A549 treated with DMSO at 1 μM for 4 hours (cell line): ENCODE measurements around the gene CEP131. TPM values are rescaled to one million over a fixed set of nuclear protein-coding genes. Genes with fewer than 3 reads are reported as not detected.

Experiments
- total RNA-seq: library from RNA; stranded (reverse); fragments of 200-300 nt; extraction: Qiagen RNA extraction; gene quantifications from 5 replicates; pipeline ENCODE4 v1.2.3, GENCODE V29; 2022; ENCODE audit warnings: low read depth

Gene CEP131
- 5.7 to 10.6 TPM (median 8.3 TPM) in 5 replicates for total RNA-seq

DNA sequence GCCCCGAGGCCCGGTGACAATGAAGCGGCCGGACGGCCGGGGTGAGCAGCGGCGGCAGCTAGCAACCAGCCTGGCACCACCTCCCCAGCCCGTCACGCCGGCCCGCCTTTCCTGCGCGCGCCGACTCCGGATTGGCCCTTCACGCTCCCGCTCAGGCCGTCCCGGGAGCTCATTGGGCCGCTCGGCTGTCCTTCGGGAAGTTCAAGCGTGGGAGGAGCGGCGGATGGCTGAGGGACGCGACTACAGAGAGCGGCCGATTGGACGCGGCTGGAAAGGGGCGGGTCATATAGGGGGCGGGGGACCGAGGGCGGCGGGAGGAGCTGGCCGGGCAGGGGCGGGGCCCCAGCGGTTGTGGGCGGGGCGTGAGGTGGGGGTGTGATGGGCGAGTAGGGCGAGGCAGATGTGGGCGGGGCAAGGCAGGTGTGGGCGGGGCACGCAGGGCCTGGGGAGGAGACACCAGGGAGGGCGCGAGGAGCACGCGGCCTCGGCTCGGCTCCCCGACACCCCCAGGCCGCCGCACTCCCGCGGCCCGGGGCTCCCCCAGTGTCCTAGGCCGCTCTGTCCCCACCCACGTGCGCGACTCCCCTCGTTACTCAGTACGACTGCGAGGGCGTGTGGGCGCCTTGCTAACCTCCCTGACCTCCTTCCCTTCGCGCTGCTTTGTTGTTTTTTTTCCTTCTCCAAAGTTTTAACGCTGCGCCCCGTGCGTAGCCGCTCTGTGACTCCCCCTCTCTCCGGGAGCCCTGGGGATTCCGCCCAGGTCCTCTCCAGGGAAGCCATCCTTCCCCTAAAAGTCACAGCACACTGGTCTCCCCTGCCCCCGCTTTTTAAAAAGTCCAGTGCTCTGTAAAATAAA, at the start of gene CEP131:
TSS of gene CEP131 (minus strand) at position 60 of the 856 bp plus-strand sequence. CDS start 2,909 bp downstream, outside the sequence.

DNA sequence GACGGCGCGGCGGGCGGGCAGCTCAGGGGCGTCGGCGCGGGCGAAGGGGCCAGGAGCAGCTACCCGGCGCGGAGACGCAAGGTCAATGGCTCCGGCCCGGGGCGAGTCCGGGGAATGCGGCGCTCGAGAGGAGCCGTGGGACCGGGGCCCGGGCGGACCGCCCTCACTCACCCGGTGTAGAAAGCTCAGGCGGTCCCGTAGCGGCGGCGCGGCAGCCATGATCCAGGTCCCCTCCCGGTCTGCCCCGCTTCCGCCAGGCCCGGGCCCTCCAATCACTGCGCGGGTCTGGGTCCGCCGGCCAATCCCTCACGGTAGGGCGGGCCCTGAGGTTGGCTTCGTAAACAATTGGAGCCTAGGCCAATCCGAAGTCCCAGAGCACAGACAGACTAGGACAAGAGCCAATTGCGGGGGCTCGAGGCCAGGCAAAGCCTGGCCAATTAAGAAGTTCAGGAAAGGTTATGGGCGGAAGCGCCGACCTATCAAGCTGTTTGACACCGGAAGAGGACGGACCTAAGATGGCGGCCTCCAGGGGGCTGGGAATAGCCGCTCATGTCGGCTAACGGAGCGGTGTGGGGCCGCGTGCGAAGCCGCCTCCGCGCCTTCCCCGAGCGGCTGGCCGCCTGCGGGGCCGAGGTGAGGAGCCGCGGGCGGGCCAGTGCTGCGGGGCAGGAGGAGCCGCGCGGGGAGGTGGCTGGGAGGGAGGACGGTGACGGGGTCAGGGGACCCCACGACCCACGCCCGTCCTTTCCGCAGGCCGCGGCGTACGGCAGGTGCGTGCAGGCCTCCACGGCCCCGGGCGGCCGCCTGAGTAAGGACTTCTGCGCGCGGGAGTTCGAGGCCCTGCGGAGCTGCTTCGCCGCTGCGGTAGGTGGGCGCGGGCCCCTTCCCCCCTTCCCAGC, 16.3 kb upstream of the CEP131 start, which contains the start of the genes NDUFAF8 and TEPSIN:
TSS of gene NDUFAF8 (plus strand) at position 504 of the 899 bp plus-strand sequence. CDS start at position 550, 46 bp downstream.
TSS of gene TEPSIN (minus strand) at position 241 of the 899 bp plus-strand sequence. CDS start at position 219, 22 bp downstream.

DNA sequence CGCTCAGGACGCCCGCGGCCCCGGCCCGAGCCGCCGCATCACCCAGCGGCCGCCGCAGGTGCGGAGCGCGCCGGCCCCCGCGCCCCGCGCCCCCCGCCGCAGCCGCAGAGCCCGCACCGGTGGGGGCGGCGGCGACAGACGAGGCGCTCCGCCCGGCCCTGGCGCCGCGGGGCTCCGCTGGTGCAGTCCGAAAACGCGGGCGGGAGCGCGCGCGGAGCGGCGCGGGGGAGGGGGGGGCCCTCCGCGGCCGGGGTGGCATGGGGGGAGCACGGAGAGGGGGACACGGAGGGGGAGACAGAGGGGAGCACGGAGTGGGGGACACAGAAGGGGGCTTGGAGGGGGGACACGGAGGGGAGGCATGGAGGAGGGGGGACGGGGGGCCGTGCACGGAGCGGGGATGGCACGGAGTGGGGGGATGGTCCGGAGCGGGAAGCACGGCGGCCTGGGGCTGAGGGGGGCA, 56.7 kb downstream of the CEP131 start, which contains the start of gene AATK:
TSS of gene AATK (minus strand) at position 189 of the 460 bp plus-strand sequence. CDS start 229 bp downstream, outside the sequence.

DNA sequence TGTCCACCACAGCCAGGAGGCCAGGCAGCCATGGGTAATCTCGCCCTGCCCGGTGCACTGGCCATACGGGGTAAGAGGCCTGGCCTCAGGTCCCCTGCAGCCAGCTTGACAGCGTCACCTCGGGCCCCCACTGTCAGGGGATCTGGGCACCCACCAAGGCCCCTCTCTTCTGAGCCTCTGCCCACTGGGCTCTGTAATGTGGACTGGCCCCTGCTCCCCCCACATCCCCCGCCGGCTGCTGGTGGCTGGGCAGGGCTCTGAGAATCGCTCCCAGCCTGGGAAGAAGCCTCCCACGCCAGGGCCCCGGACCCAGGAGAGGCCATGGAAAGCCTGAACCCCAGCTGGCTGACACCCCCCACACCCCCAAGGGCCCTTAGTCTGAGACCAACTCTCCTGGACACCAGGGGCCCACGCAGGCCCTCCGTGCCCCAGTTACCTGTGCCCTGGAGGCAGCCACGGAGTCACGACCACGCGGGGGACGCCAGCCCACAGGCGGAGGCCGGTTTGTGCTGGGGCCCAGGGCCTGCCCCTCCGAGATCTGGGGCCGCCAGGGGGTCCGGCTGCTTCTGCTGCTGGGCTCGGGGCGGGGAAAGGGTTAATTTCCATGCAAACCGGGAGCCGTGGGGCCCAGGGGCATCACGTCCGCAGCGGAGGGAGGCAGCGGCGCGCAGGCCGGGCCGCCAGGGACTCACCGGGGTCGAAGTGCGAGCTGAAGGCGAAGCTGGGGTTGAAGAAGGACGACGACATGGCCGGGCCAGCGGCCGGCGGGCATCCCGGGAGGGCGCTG, 57.3 kb downstream of the CEP131 start, which contains the start of gene PVALEF:
TSS of gene PVALEF (plus strand) at position 262 of the 787 bp plus-strand sequence. CDS start 15,720 bp downstream, outside the sequence.

Other genes starting within 250 kb of the CEP131 start
- gene CHMP6, start 231.1 kb downstream of the CEP131 start, total RNA-seq: 28.1 to 35.8 TPM (median 32.2 TPM) in 5 replicates
- gene BAIAP2, start 187.8 kb downstream of the CEP131 start, total RNA-seq: 55.3 to 75.1 TPM (median 58.0 TPM) in 5 replicates
- gene PVALEF, start 57.5 kb downstream of the CEP131 start, total RNA-seq: not detected in 5 replicates
- gene AATK, start 56.7 kb downstream of the CEP131 start, total RNA-seq: 0.42 to 0.61 TPM (median 0.49 TPM) in 5 replicates
- gene TEPSIN, start 16.1 kb upstream of the CEP131 start, total RNA-seq: 15.5 to 31.5 TPM (median 28.2 TPM) in 5 replicates
- gene NDUFAF8, start 16.4 kb upstream of the CEP131 start, total RNA-seq: 108 to 230 TPM (median 200 TPM) in 5 replicates
- 53.1 to 82.4 TPM (median 73.3 TPM) in 5 replicates for gene SLC38A10, start 72.3 kb upstream of the CEP131 start, total RNA-seq
- gene BAHCC1, start 172.5 kb upstream of the CEP131 start, total RNA-seq: 11.8 to 16.3 TPM (median 15.8 TPM) in 5 replicates